A549 (cell line): Measurements from ENCODE around the gene TOP3B. TPM values are rescaled to one million over a fixed set of nuclear protein-coding genes. Genes with fewer than 3 reads are reported as not detected.

ENCODE experiments used
- ATAC-seq, 2 experiments: fragments of 200-7000 bp in 1 of 2; fragments of >200 bp in 1 of 2; cut with Nextera tagmentation in 1 of 2; cut with Tn5 transposase in 1 of 2; 3 replicates each; pipeline versions ENCODE4 v1.8.0 to v1.9.1; 2018 to 2020; ENCODE audit warnings: mild to moderate bottlenecking in 1 of 2, moderate library complexity in 1 of 2
- CTCF ChIA-PET: fragments of 300-600 bp; sonication (Branson Sonifier 250); formaldehyde crosslinking; extraction: SDS; loops from one replicate; lab custom pipeline; 2021; ENCODE audit warnings: antibody characterized with exemption, inconsistent platforms; lab: Yijun Ruan, JAX
- POLR2A ChIA-PET: fragments of 350-600 bp; formaldehyde crosslinking; extraction: SDS; loops from one replicate; lab custom pipeline; 2021; ENCODE audit warnings: antibody characterized with exemption, inconsistent platforms; lab: Yijun Ruan, JAX
- DNase-seq, 2 experiments: peaks; one replicate each; pipeline versions ENCODE4 v3.0.0 to v3.0.0-alpha.2; 2011 to 2016; ENCODE audit warnings: low read depth in 1 of 2, low spot score in 1 of 2
- FAIRE-seq: peaks from 2 replicates; lab custom pipeline; 2011; peaks lifted over from hg19 to GRCh38; lab: Jason Lieb, UNC
- H3K27ac ChIP-seq, 2 experiments: fragments of >200 bp; sonication (Bioruptor Twin); formaldehyde crosslinking; 3 replicates each; pipeline ENCODE4 v1.5.1; 2016 to 2017
- H3K4me1 ChIP-seq: fragments of >200 bp; sonication (Bioruptor Twin); formaldehyde crosslinking; 3 replicates; pipeline ENCODE4 v1.6.1; 2016
- H3K4me2 ChIP-seq: fragments of >200 bp; sonication (Bioruptor Twin); formaldehyde crosslinking; 3 replicates; pipeline ENCODE4 v1.6.1; 2016
- H3K4me3 ChIP-seq: fragments of >200 bp; sonication (Bioruptor Twin); formaldehyde crosslinking; 3 replicates; pipeline ENCODE4 v1.5.1; 2016
- H3K9me3 ChIP-seq: fragments of >200 bp; sonication (Bioruptor Twin); formaldehyde crosslinking; 3 replicates; pipeline ENCODE4 v1.6.1; 2016
- ATOH8 ChIP-seq: fragments of 250-450 bp; sonication (Bioruptor Pico); IDR thresholded peaks from 2 replicates; pipeline ENCODE4 v1.5.0; 2020; ENCODE audit warnings: low read depth, mild to moderate bottlenecking, moderate library complexity
- CBX2 ChIP-seq: fragments of 200-600 bp; sonication (generic); IDR thresholded peaks from 2 replicates; pipeline ENCODE4 v1.6.1; 2016; ENCODE audit warnings: low read depth, mild to moderate bottlenecking, borderline replicate concordance
- CHD2 ChIP-seq: fragments of 150-350 bp; IDR thresholded peaks from 2 replicates; pipeline ENCODE4 v1.6.1; 2014; ENCODE audit warnings: low read length; ENCODE audit not compliant: partially characterized antibody
- CTCF ChIP-seq: fragments of >200 bp; sonication (Bioruptor Twin); formaldehyde crosslinking; IDR thresholded peaks from 3 replicates; pipeline ENCODE4 v1.5.1; 2016
- FOXS1 ChIP-seq: fragments of 250-450 bp; sonication (Bioruptor Pico); IDR thresholded peaks from 2 replicates; pipeline ENCODE4 v1.5.0; 2020; ENCODE audit warnings: mild to moderate bottlenecking, moderate library complexity
- HDAC2 ChIP-seq: fragments of 200-600 bp; sonication (generic); IDR thresholded peaks from 2 replicates; pipeline ENCODE4 v1.6.1; 2016
- HOXB13 ChIP-seq: fragments of 250-450 bp; sonication (Bioruptor Pico); IDR thresholded peaks from 2 replicates; pipeline ENCODE4 v1.5.0; 2020; ENCODE audit warnings: low read depth, mild to moderate bottlenecking, moderate library complexity
- JUN ChIP-seq, 2 experiments: fragments of >200 bp; sonication (Bioruptor Twin); formaldehyde crosslinking; IDR thresholded peaks; 2 replicates in 1 of 2; 3 replicates in 1 of 2; pipeline ENCODE4 v1.6.1; 2016 to 2017
- JUNB ChIP-seq: fragments of >200 bp; sonication (Bioruptor Twin); formaldehyde crosslinking; IDR thresholded peaks from 2 replicates; pipeline ENCODE4 v1.6.1; 2016
- KDM5A ChIP-seq: fragments of 200-600 bp; sonication (generic); IDR thresholded peaks from 2 replicates; pipeline ENCODE4 v1.6.1; 2016; ENCODE audit warnings: antibody characterized with exemption, mild to moderate bottlenecking
- NR3C1 ChIP-seq: fragments of >200 bp; sonication (Bioruptor Twin); formaldehyde crosslinking; IDR thresholded peaks from 3 replicates; pipeline ENCODE4 v1.6.1; 2017
- RAD21 ChIP-seq, 2 experiments: fragments of >200 bp in 1 of 2; sonication (Bioruptor Twin) in 1 of 2; formaldehyde crosslinking in 1 of 2; IDR thresholded peaks in 1 of 2; conservative IDR thresholded peaks in 1 of 2; 2 replicates in 1 of 2; 3 replicates in 1 of 2; pipeline ENCODE4 v1.6.1; 2012 to 2018; ENCODE audit warnings: inconsistent platforms in 1 of 2
- RFX5 ChIP-seq: fragments of 450-650 bp; IDR thresholded peaks from 2 replicates; pipeline ENCODE4 v1.7.1; 2014; ENCODE audit warnings: antibody characterized with exemption, mild to moderate bottlenecking, moderate library complexity
- SREBF2 ChIP-seq: fragments of 450-650 bp; IDR thresholded peaks from 2 replicates; pipeline ENCODE4 v1.6.1; 2014; ENCODE audit warnings: mild to moderate bottlenecking, moderate library complexity
- TFCP2L1 ChIP-seq: fragments of 250-450 bp; sonication (Bioruptor Pico); IDR thresholded peaks from 2 replicates; pipeline ENCODE4 v1.5.0; 2021; ENCODE audit warnings: mild to moderate bottlenecking
- USF2 ChIP-seq: fragments of 450-650 bp; IDR thresholded peaks from 2 replicates; pipeline ENCODE4 v1.6.1; 2014; ENCODE audit warnings: antibody characterized with exemption
- ZC3H11A ChIP-seq: fragments of 450-650 bp; IDR thresholded peaks from 2 replicates; pipeline ENCODE4 v1.6.1; 2014; ENCODE audit warnings: antibody characterized with exemption, mild to moderate bottlenecking
- ZNF302 ChIP-seq: fragments of 250-450 bp; sonication (Bioruptor Pico); IDR thresholded peaks from 2 replicates; pipeline ENCODE4 v1.9.0; 2021; ENCODE audit warnings: inconsistent platforms, mild to moderate bottlenecking, moderate library complexity
- WGBS: methylation state at CpG from one replicate; pipeline ENCODE4 v1.1.6; 2017; ENCODE audit errors: missing lambda C conversion rate; 5-methylcytosine and 5-hydroxymethylcytosine counted together
- polyA plus RNA-seq, 4 experiments: library from polyadenylated mRNA; depleted of rRNA in 3 of 4; stranded (reverse); fragments of >200 nt; fragmentation: RNase III in 1 of 4; extraction: RNeasy Plus Mini Kit Qiagen cat#74134 plus additional on column Dnase treatment in 1 of 4; gene quantifications; 2 replicates in 3 of 4; 3 replicates in 1 of 4; pipeline ENCODE4 v1.2.3, GENCODE V29; 2011 to 2017
- TF ChIP-seq, protein P1 (sequence below): fragments of 150-350 bp; IDR thresholded peaks from 2 replicates; pipeline ENCODE4 v1.6.1; 2014; ENCODE audit warnings: low read depth, mild to moderate bottlenecking, low read length
- TF ChIP-seq, protein P2 (sequence below): IDR thresholded peaks from 2 replicates; pipeline ENCODE4 v1.6.1; 2012

The TOP3B gene
- polyA plus RNA-seq, 2 of the 4 experiments (the other 2 are of a cell fraction): 11.5 to 19.8 TPM

- no peak for DNase-seq
- ChIA-PET CTCF (interaction anchor here (1.5 to 1.9 kb wide), 2 partner anchors 8 to 230 kb away, joined by 4 to 8 read pairs; partner anchors contain the start of gene PPM1F), POLR2A (interaction anchor here (1.1 kb wide), 1 partner anchor 209 kb away, joined by 3 read pairs; no protein-coding TSS in a partner anchor)
- FAIRE-seq: no peak
- H3K4me3 ChIP-seq: no peak overlapping the region
- no peak overlapping the region for H3K27ac ChIP-seq
- ATAC-seq: no peak
- TF ChIP-seq FOXS1 (CRISPR knock-in tag) (no peak), KDM5A (no peak), CHD2 (no peak), ZC3H11A (no peak), NR3C1 (no peak), CTCF (no peak), ZNF302 (CRISPR knock-in tag) (no peak), HDAC2 (no peak), JUNB (no peak), CBX2 (no peak), SREBF2 (no peak), RFX5 (no peak), TFCP2L1 (no peak), JUN (IDR thresholded peaks at IDR 0.05) (no peak), RAD21 (conservative IDR thresholded peaks at IDR 0.05 in 1 of 2, IDR thresholded peaks at IDR 0.05 in 1 of 2) (no peak), HOXB13 (CRISPR knock-in tag) (no peak), USF2 (no peak)
- TF ChIP-seq, protein P1, sequence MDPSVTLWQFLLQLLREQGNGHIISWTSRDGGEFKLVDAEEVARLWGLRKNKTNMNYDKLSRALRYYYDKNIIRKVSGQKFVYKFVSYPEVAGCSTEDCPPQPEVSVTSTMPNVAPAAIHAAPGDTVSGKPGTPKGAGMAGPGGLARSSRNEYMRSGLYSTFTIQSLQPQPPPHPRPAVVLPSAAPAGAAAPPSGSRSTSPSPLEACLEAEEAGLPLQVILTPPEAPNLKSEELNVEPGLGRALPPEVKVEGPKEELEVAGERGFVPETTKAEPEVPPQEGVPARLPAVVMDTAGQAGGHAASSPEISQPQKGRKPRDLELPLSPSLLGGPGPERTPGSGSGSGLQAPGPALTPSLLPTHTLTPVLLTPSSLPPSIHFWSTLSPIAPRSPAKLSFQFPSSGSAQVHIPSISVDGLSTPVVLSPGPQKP: no peak
- H3K9me3 ChIP-seq: no peaks in the 10 kb centered on the region
- no peak overlapping the region for H3K4me2 ChIP-seq
- 94% methylated on average over 7 of the region's 7 CpGs for WGBS
- peaks cover 12% of the 10 kb centered on the region for H3K4me1 ChIP-seq
Observed at GRCh38 chr22:21944871-21945270, 37.7 kb downstream of the TOP3B start.

GRCh38 chr22:21943571-21944448 lies 38.8 kb downstream of the TOP3B start:
- Histone ChIP-seq H3K4me3 (no peak overlapping the region), H3K4me2 (no peak overlapping the region), H3K4me1 (peaks cover 14% of the 10 kb centered on the region), H3K9me3 (no peaks in the 10 kb centered on the region), H3K27ac (no peak overlapping the region)
- DNase-seq (no peak), FAIRE-seq (no peak), ATAC-seq (no peak)
- CTCF ChIA-PET: interaction anchor here (0.8 to 1.9 kb wide), 3 partner anchors 9 to 229 kb away, joined by 3 to 8 read pairs (median 4); partner anchors contain the start of gene PPM1F
- TF ChIP-seq ATOH8 (CRISPR knock-in tag): no peak
- TF ChIP-seq, protein P2, sequence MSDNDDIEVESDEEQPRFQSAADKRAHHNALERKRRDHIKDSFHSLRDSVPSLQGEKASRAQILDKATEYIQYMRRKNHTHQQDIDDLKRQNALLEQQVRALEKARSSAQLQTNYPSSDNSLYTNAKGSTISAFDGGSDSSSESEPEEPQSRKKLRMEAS: no peak
- POLR2A ChIA-PET: no interaction called here
- WGBS: 94% methylated on average over 17 of the region's 18 CpGs
